HUES64 (cell line): ENCODE data around the gene CCDC158.

Experiments
- H3K27ac ChIP-seq: 2 replicates; pipeline ENCODE4 v1.7.0; 2013; ENCODE audit warnings: low read depth, low read length, inconsistent platforms
- H3K27me3 ChIP-seq: 2 replicates; pipeline ENCODE4 v1.6.1; 2013; ENCODE audit warnings: mild to moderate bottlenecking, low read length; ENCODE audit not compliant: insufficient read depth
- H3K36me3 ChIP-seq: 2 replicates; pipeline ENCODE4 v1.6.1; 2013; ENCODE audit warnings: mild to moderate bottlenecking, low read length; ENCODE audit not compliant: insufficient read depth
- H3K4me1 ChIP-seq: 2 replicates; pipeline ENCODE4 v1.6.1; 2013; ENCODE audit warnings: mild to moderate bottlenecking, low read length, moderate library complexity; ENCODE audit not compliant: insufficient read depth
- H3K4me3 ChIP-seq: 2 replicates; pipeline ENCODE4 v1.5.1; 2013; ENCODE audit warnings: mild to moderate bottlenecking, low read length, moderate library complexity
- H3K9ac ChIP-seq: 2 replicates; pipeline ENCODE4 v1.6.1; 2013; ENCODE audit warnings: mild to moderate bottlenecking, low read depth, low read length
- H3K9me3 ChIP-seq: 2 replicates; pipeline ENCODE4 v1.6.1; 2013; ENCODE audit warnings: low read depth, low read length; ENCODE audit not compliant: insufficient read depth
- WGBS: fragments of 150-250, 120-280 bp; methylation state at CpG from one replicate; pipeline ENCODE4 v1.1.7; 2013; ENCODE audit warnings: missing lambda C conversion rate; 5-methylcytosine and 5-hydroxymethylcytosine counted together

CCDC158 gene

GRCh38 chr4:76267811-76268210, 153.1 kb downstream of the CCDC158 start:
- H3K4me3 ChIP-seq = no peak overlapping the region
- no peak overlapping the region for H3K9ac ChIP-seq
- H3K27me3 ChIP-seq = no peaks in the 10 kb centered on the region
- no peaks in the 10 kb centered on the region for H3K36me3 ChIP-seq
- whole genome bisulfite sequencing = 93% methylated on average over 6 of the region's 6 CpGs
- no peaks in the 10 kb centered on the region for H3K9me3 ChIP-seq
- H3K4me1 ChIP-seq = no peaks in the 10 kb centered on the region
- H3K27ac ChIP-seq = no peak overlapping the region

GRCh38 chr4:76266627-76267026, 154.3 kb downstream of the CCDC158 start:
- Histone ChIP-seq H3K27ac (no peak overlapping the region), H3K9ac (no peak overlapping the region), H3K4me1 (no peaks in the 10 kb centered on the region), H3K36me3 (no peaks in the 10 kb centered on the region), H3K4me3 (no peak overlapping the region), H3K27me3 (no peaks in the 10 kb centered on the region), H3K9me3 (no peaks in the 10 kb centered on the region)
- 89% methylated on average over 3 of the region's 3 CpGs for WGBS

GRCh38 chr4:76265631-76266218, 155.2 kb downstream of the CCDC158 start:
- 94% methylated on average over 6 of the region's 6 CpGs for WGBS
- no peaks in the 10 kb centered on the region for H3K9me3 ChIP-seq
- H3K4me3 ChIP-seq = no peak overlapping the region
- H3K27ac ChIP-seq = no peak overlapping the region
- no peak overlapping the region for H3K9ac ChIP-seq
- H3K36me3 ChIP-seq = no peaks in the 10 kb centered on the region
- no peaks in the 10 kb centered on the region for H3K27me3 ChIP-seq
- H3K4me1 ChIP-seq = no peaks in the 10 kb centered on the region
